ENCODE measurements around the gene TLX1. TPM values are rescaled to one million over a fixed set of nuclear protein-coding genes. Genes with fewer than 3 reads are reported as not detected.

Gene TLX1
- total and polyA plus RNA-seq, 2 experiments from 2014 or later: 0.68 TPM; not detected in 1

GRCh38 chr10:101118031-101118430, 13.1 kb upstream of the TLX1 start:
- Histone ChIP-seq H3K79me2 (no peaks in the 10 kb centered on the region), H3K27me3 (peaks cover 60% of the 10 kb centered on the region), H3K9me2 (replicated peaks; ENCODE audit: insufficient read depth) (no peaks in the 10 kb centered on the region), H3K4me3 (no peak overlapping the region), H3K27ac (no peak overlapping the region), H2AFZ (no peak overlapping the region), H3K9me3 (ENCODE audit: low read depth) (no peaks in the 10 kb centered on the region), H3K4me2 (no peak overlapping the region), H4K20me1 (ENCODE audit: insufficient read depth, poor library complexity, severe bottlenecking) (no peaks in the 10 kb centered on the region), H3K36me3 (replicated peaks; ENCODE audit: insufficient read depth, low read depth) (no peaks in the 10 kb centered on the region), H3K4me1 (ENCODE audit: insufficient read depth) (peaks cover 12% of the 10 kb centered on the region)
- TF ChIP-seq EZH2 (IDR thresholded peaks at IDR 0.05; ENCODE audit: borderline replicate concordance) (no peak), EZH2phosphoT487 (IDR thresholded peaks at IDR 0.05; ENCODE audit: low read depth, severe bottlenecking, unreplicated experiment) (no peak), CTCF (IDR thresholded peaks at IDR 0.05; ENCODE audit: poor library complexity) (no peak)
- no peak for DNase-seq (ENCODE audit: low spot score)
- 96% methylated on average over 1 of the region's 1 CpG for WGBS (ENCODE audit: low lambda C conversion rate, missing lambda C conversion rate)

- H3K27me3 ChIP-seq: peaks cover 77% of the 10 kb centered on the region
- no peak overlapping the region for H3K27ac ChIP-seq
- peak overlapping the region; percentile 90 for H3K4me2 ChIP-seq
- H2AFZ ChIP-seq: no peak overlapping the region
- H3K79me2 ChIP-seq: no peaks in the 10 kb centered on the region
- no peaks in the 10 kb centered on the region for H3K9me2 ChIP-seq (replicated peaks; ENCODE audit: insufficient read depth)
- peaks cover 14% of the 10 kb centered on the region for H3K4me1 ChIP-seq (ENCODE audit: insufficient read depth)
- H3K4me3 ChIP-seq: peak overlapping the region; percentile 18
- H3K36me3 ChIP-seq (replicated peaks; ENCODE audit: insufficient read depth, low read depth): no peaks in the 10 kb centered on the region
- H3K9me3 ChIP-seq (ENCODE audit: low read depth): no peaks in the 10 kb centered on the region
- H4K20me1 ChIP-seq (ENCODE audit: insufficient read depth, poor library complexity, severe bottlenecking): no peaks in the 10 kb centered on the region
- TF ChIP-seq CTCF (IDR thresholded peaks at IDR 0.05; ENCODE audit: poor library complexity) (no peak), EZH2phosphoT487 (IDR thresholded peaks at IDR 0.05; ENCODE audit: low read depth, severe bottlenecking, unreplicated experiment) (no peak), EZH2 (IDR thresholded peaks at IDR 0.05; ENCODE audit: borderline replicate concordance) (no peak)
- DNase-seq (ENCODE audit: low spot score): no peak
- WGBS (ENCODE audit: low lambda C conversion rate, missing lambda C conversion rate): 82% methylated on average over 2 of the region's 2 CpGs
Measured at GRCh38 chr10:101120520-101120883, 10.6 kb upstream of the TLX1 start.

- Histone ChIP-seq H3K36me3 (replicated peaks; ENCODE audit: insufficient read depth, low read depth) (no peaks in the 10 kb centered on the region), H3K79me2 (no peaks in the 10 kb centered on the region), H3K9me2 (replicated peaks; ENCODE audit: insufficient read depth) (no peaks in the 10 kb centered on the region), H3K27me3 (peaks cover 83% of the 10 kb centered on the region), H3K4me2 (peak overlapping the region; percentile 90), H2AFZ (peak overlapping the region; percentile 76), H3K4me1 (ENCODE audit: insufficient read depth) (peaks cover 14% of the 10 kb centered on the region), H3K4me3 (peak overlapping the region; percentile 18), H3K27ac (no peak overlapping the region), H4K20me1 (ENCODE audit: insufficient read depth, poor library complexity, severe bottlenecking) (no peaks in the 10 kb centered on the region), H3K9me3 (ENCODE audit: low read depth) (no peaks in the 10 kb centered on the region)
- peak; percentile 44 for DNase-seq (ENCODE audit: low spot score)
- WGBS (ENCODE audit: low lambda C conversion rate, missing lambda C conversion rate): 13% methylated on average over 41 of the region's 41 CpGs
- TF ChIP-seq EZH2phosphoT487 (IDR thresholded peaks at IDR 0.05; ENCODE audit: low read depth, severe bottlenecking, unreplicated experiment): no peak
- peak; percentile 76 for TF ChIP-seq EZH2 (IDR thresholded peaks at IDR 0.05; ENCODE audit: borderline replicate concordance)
Measured at GRCh38 chr10:101120884-101121653, 10.0 kb upstream of the TLX1 start.

GRCh38 chr10:101121654-101122031, 9.5 kb upstream of the TLX1 start:
- no peak for TF ChIP-seq CTCF (IDR thresholded peaks at IDR 0.05; ENCODE audit: poor library complexity)
- no peak for TF ChIP-seq EZH2phosphoT487 (IDR thresholded peaks at IDR 0.05; ENCODE audit: low read depth, severe bottlenecking, unreplicated experiment)
- TF ChIP-seq EZH2 (IDR thresholded peaks at IDR 0.05; ENCODE audit: borderline replicate concordance): peak; percentile 63
- no peak for DNase-seq (ENCODE audit: low spot score)
- H3K9me3 ChIP-seq (ENCODE audit: low read depth): no peaks in the 10 kb centered on the region
- H3K27me3 ChIP-seq: peaks cover 85% of the 10 kb centered on the region
- no peaks in the 10 kb centered on the region for H3K79me2 ChIP-seq
- H3K36me3 ChIP-seq (replicated peaks; ENCODE audit: insufficient read depth, low read depth): no peaks in the 10 kb centered on the region
- no peak overlapping the region for H3K27ac ChIP-seq
- H4K20me1 ChIP-seq (ENCODE audit: insufficient read depth, poor library complexity, severe bottlenecking): no peaks in the 10 kb centered on the region
- H2AFZ ChIP-seq: peak overlapping the region; percentile 76
- peaks cover 14% of the 10 kb centered on the region for H3K4me1 ChIP-seq (ENCODE audit: insufficient read depth)
- no peaks in the 10 kb centered on the region for H3K9me2 ChIP-seq (replicated peaks; ENCODE audit: insufficient read depth)
- H3K4me3 ChIP-seq: no peak overlapping the region
- 19% methylated on average over 15 of the region's 15 CpGs for WGBS (ENCODE audit: low lambda C conversion rate, missing lambda C conversion rate)
- H3K4me2 ChIP-seq: peak overlapping the region; percentile 90
